Measurements from ENCODE around the gene RAB17. TPM values are rescaled to one million over a fixed set of nuclear protein-coding genes. Genes with fewer than 3 reads are reported as not detected.
A peak's percentile ranks its signal among the peaks of the same experiment; 100 is the strongest.

Gene RAB17
- total and polyA plus RNA-seq, 2 experiments from 2014 or later, result 2.9 to 3.1 TPM

DNA sequence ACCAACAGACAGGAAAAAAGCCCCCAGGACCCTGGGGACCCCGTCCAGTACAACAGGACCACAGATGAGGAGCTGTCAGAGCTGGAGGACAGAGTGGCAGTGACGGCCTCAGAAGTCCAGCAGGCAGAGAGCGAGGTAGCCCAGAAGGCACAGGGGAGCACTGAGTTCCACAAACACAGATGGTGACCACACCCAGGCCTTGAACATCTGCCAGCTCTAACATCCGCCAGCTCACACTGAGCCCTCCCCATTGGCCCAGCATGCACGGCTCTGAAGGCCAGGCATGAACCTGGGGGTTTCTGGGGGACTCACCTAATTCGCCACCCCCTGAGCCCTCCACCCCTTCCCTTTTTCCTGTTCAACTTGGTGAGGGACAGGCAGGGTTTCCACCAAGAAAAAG, 49.7 kb downstream of the RAB17 start:
- no peaks in the 10 kb centered on the region for H3K27me3 ChIP-seq
- no peak overlapping the region for H3K27ac ChIP-seq
- TF ChIP-seq, protein P1, sequence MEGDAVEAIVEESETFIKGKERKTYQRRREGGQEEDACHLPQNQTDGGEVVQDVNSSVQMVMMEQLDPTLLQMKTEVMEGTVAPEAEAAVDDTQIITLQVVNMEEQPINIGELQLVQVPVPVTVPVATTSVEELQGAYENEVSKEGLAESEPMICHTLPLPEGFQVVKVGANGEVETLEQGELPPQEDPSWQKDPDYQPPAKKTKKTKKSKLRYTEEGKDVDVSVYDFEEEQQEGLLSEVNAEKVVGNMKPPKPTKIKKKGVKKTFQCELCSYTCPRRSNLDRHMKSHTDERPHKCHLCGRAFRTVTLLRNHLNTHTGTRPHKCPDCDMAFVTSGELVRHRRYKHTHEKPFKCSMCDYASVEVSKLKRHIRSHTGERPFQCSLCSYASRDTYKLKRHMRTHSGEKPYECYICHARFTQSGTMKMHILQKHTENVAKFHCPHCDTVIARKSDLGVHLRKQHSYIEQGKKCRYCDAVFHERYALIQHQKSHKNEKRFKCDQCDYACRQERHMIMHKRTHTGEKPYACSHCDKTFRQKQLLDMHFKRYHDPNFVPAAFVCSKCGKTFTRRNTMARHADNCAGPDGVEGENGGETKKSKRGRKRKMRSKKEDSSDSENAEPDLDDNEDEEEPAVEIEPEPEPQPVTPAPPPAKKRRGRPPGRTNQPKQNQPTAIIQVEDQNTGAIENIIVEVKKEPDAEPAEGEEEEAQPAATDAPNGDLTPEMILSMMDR (IDR thresholded peaks at IDR 0.05; ENCODE audit: low read depth, low read length), result no peak
- H3K4me1 ChIP-seq (ENCODE audit: low read depth), result no peaks in the 10 kb centered on the region
- DNase-seq (ENCODE audit: low read depth in 1 of 2, low spot score in 1 of 2), result peak in 1 of 2 donors; percentile 40
- H3K9me3 ChIP-seq (ENCODE audit: low read depth), result no peaks in the 10 kb centered on the region
- no peak overlapping the region for H3K4me3 ChIP-seq
- H3K36me3 ChIP-seq, result no peaks in the 10 kb centered on the region

DNA sequence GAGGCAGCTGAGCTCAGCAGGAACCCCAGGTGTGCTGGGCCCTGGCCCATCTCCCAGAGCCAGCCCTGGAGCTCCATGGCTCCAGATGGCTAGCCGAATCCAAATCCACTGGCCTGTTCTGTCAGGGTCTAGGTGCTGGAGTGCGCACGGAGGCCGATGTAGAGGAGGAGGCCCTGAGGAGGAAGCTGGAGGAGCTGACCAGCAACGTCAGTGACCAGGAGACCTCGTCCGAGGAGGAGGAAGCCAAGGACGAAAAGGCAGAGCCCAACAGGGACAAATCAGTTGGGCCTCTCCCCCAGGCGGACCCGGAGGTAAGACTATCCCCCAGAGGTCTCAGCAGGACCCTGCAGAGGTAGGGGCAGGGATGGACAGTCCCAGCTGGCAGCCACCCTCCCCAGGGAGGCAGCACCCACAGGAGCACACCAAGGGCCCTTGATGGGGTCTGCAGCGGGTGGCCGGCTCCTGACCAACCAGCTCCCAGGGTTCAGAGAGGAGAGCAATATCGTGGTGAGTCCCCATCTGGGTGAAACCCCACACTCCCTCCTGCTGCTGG, 50.2 kb downstream of the RAB17 start:
- Histone ChIP-seq H3K36me3 (no peaks in the 10 kb centered on the region), H3K27ac (no peak overlapping the region), H3K4me1 (ENCODE audit: low read depth) (no peaks in the 10 kb centered on the region), H3K9me3 (ENCODE audit: low read depth) (no peaks in the 10 kb centered on the region), H3K27me3 (no peaks in the 10 kb centered on the region), H3K4me3 (no peak overlapping the region)
- DNase-seq (ENCODE audit: low read depth in 1 of 2, low spot score in 1 of 2), result no peak
- TF ChIP-seq, protein P1 (IDR thresholded peaks at IDR 0.05; ENCODE audit: low read depth, low read length), result no peak

DNA sequence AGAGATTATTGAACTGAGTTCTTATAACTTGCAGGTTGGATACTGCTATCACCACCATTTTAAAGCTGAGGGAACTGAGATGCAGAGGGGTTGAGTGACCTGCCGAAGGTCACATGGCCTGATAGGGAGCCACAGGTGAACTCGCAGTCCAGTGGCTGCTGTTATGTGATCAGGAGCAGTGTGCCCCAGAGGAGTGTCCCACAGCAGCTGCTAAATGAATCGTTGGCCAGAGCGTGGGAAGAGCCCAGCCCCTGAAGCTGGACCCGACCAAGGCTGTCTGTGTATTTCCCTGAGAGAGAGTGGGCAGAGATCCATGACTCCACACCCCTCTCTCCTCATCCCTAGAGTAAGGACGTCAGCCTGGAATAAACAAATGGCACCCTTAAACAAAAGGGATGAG, 50.9 kb downstream of the RAB17 start:
- Histone ChIP-seq H3K36me3 (no peaks in the 10 kb centered on the region), H3K27me3 (no peaks in the 10 kb centered on the region), H3K4me1 (ENCODE audit: low read depth) (no peaks in the 10 kb centered on the region), H3K4me3 (no peak overlapping the region), H3K27ac (no peak overlapping the region), H3K9me3 (ENCODE audit: low read depth) (no peaks in the 10 kb centered on the region)
- TF ChIP-seq, protein P1 (IDR thresholded peaks at IDR 0.05; ENCODE audit: low read depth, low read length), result no peak
- no peak for DNase-seq (ENCODE audit: low read depth in 1 of 2, low spot score in 1 of 2)

DNA sequence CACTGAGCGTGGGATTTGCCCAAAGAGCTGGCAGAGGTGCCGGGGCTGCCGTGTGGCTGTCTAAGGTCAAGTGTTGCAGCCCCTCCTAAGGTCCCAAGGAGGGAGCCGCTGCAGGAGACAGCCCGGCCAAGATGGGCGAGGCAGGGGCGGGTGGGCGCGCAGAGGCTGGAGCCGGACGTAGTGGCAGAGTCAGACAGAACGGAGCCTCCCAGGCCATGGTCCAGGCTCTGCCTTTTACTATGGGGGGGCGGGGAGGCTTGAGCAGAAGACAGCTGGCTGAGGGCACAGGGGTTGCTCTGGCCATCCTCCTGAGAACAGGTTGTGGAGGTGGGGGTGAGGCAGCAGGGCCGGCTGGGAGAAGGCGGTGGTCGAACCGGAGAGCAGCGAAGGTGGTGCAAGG, 51.6 kb downstream of the RAB17 start:
- DNase-seq (ENCODE audit: low read depth in 1 of 2, low spot score in 1 of 2), result no peak

DNA sequence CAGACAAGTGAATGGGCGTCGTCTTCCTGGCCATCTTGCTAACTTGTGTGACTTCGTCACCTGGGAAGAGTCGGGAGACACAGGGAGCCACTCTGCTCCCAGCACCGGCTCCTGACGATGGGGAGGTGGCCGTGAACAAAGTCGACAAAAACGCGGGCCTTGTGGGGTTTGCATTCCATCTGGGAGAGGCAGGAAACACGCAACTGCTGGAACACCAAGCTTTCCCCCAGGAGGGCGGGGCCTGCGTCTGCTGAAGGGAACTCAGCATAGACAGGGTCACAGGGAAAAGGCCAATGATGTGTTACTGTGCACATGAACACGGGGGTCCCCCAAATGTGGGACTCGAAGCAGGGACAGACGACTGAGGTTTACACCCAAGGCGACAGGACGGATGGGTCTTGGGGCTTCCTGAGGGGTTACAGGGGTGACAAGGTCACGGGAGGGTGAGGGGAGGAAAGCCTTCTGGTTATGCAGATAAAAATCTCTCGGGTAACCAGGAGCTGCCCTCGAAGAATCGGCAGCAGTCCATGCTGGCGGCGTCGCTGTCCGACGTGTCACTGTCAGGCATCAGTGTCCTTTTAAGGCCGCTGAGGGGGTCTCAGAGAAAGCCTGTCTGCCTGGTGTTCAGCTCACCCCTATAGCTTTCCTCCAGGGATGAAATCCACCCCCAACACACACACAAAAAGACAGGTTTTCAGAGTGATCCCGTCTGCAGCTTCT, 52.4 kb downstream of the RAB17 start:
- Histone ChIP-seq H3K27me3 (no peaks in the 10 kb centered on the region), H3K9me3 (ENCODE audit: low read depth) (no peaks in the 10 kb centered on the region), H3K27ac (no peak overlapping the region), H3K4me1 (ENCODE audit: low read depth) (no peaks in the 10 kb centered on the region), H3K4me3 (no peak overlapping the region), H3K36me3 (no peaks in the 10 kb centered on the region)
- TF ChIP-seq, protein P1 (IDR thresholded peaks at IDR 0.05; ENCODE audit: low read depth, low read length), result no peak
- DNase-seq (ENCODE audit: low read depth in 1 of 2, low spot score in 1 of 2), result no peak

More for the DNA sequence above, 51.6 kb downstream of the RAB17 start:
- no peaks in the 10 kb centered on the region for H3K36me3 ChIP-seq
- no peak overlapping the region for H3K27ac ChIP-seq
- TF ChIP-seq, protein P1 (IDR thresholded peaks at IDR 0.05; ENCODE audit: low read depth, low read length), result no peak
- no peaks in the 10 kb centered on the region for H3K4me1 ChIP-seq (ENCODE audit: low read depth)
- H3K27me3 ChIP-seq, result no peaks in the 10 kb centered on the region
- no peak overlapping the region for H3K4me3 ChIP-seq
- no peaks in the 10 kb centered on the region for H3K9me3 ChIP-seq (ENCODE audit: low read depth)

Measured in cardiac muscle cell (in vitro differentiated cells and primary cell).